Neural crest cell (in vitro differentiated cells): ENCODE results near the gene SRRM4. TPM values are rescaled to one million over a fixed set of nuclear protein-coding genes. Genes with fewer than 3 reads are reported as not detected.

ENCODE experiments used
- DNase-seq: peaks from one replicate; pipeline ENCODE4 v3.0.0; 2021; ENCODE audit warnings: low read depth, mixed read lengths, low spot score
- H3K27ac Mint-ChIP-seq: one replicate; pipeline ENCODE4 v1.8.0; 2021; ENCODE audit warnings: mild to moderate bottlenecking, mixed read lengths; ENCODE audit not compliant: unreplicated experiment
- H3K27me3 Mint-ChIP-seq: 2 replicates; pipeline ENCODE4 v1.8.0; 2021; ENCODE audit warnings: low read depth, mild to moderate bottlenecking, mixed read lengths
- H3K36me3 Mint-ChIP-seq: 2 replicates; pipeline ENCODE4 v1.8.0; 2021; ENCODE audit warnings: low read depth, mild to moderate bottlenecking, mixed read lengths
- H3K4me1 Mint-ChIP-seq: 2 replicates; pipeline ENCODE4 v1.8.0; 2021; ENCODE audit warnings: mixed read lengths
- H3K4me3 Mint-ChIP-seq: one replicate; pipeline ENCODE4 v1.8.0; 2021; ENCODE audit warnings: mild to moderate bottlenecking, mixed read lengths
- H3K9me3 Mint-ChIP-seq: 2 replicates; pipeline ENCODE4 v1.8.0; 2021; ENCODE audit warnings: mixed read lengths
- CTCF ChIP-seq: fragments of 200-600 bp; sonication (generic); conservative IDR thresholded peaks from 2 replicates; pipeline ENCODE4 v1.5.0; 2021; ENCODE audit warnings: antibody characterized with exemption, mild to moderate bottlenecking
- total RNA-seq: library from RNA; stranded (reverse); gene quantifications from 2 replicates; pipeline ENCODE4 v1.2.1, GENCODE V29; 2021

Gene SRRM4
- total RNA-seq, 1 donor from 2014 or later, result 10.8 TPM

- no peak overlapping the region for H3K27ac Mint-ChIP-seq
- peaks cover 13% of the 10 kb centered on the region for H3K9me3 Mint-ChIP-seq
- no peak for TF ChIP-seq CTCF
- H3K4me3 Mint-ChIP-seq, result no peak overlapping the region
- H3K27me3 Mint-ChIP-seq, result no peaks in the 10 kb centered on the region
- DNase-seq, result no peak
- H3K36me3 Mint-ChIP-seq, result peaks cover 11% of the 10 kb centered on the region
- no peaks in the 10 kb centered on the region for H3K4me1 Mint-ChIP-seq
Measured at GRCh38 chr12:119128527-119128926, 147.2 kb downstream of the SRRM4 start.

GRCh38 chr12:119129827-119130434 is 148.6 kb downstream of the SRRM4 start:
- H3K4me3 Mint-ChIP-seq, result no peak overlapping the region
- no peak for DNase-seq
- peaks cover 11% of the 10 kb centered on the region for H3K36me3 Mint-ChIP-seq
- H3K27me3 Mint-ChIP-seq, result no peaks in the 10 kb centered on the region
- H3K9me3 Mint-ChIP-seq, result peaks cover 16% of the 10 kb centered on the region
- H3K4me1 Mint-ChIP-seq, result no peaks in the 10 kb centered on the region
- TF ChIP-seq CTCF, result no peak
- H3K27ac Mint-ChIP-seq, result no peak overlapping the region

- no peak for DNase-seq
- no peaks in the 10 kb centered on the region for H3K27me3 Mint-ChIP-seq
- peaks cover 11% of the 10 kb centered on the region for H3K36me3 Mint-ChIP-seq
- H3K4me1 Mint-ChIP-seq, result no peaks in the 10 kb centered on the region
- no peak overlapping the region for H3K4me3 Mint-ChIP-seq
- no peak overlapping the region for H3K27ac Mint-ChIP-seq
- no peak for TF ChIP-seq CTCF
- H3K9me3 Mint-ChIP-seq, result peaks cover 16% of the 10 kb centered on the region
Measured at GRCh38 chr12:119130523-119130922, 149.2 kb downstream of the SRRM4 start.

- Mint-ChIP-seq H3K27me3 (no peaks in the 10 kb centered on the region), H3K36me3 (peaks cover 13% of the 10 kb centered on the region), H3K27ac (no peak overlapping the region), H3K4me1 (no peaks in the 10 kb centered on the region), H3K9me3 (peaks cover 14% of the 10 kb centered on the region), H3K4me3 (no peak overlapping the region)
- no peak for TF ChIP-seq CTCF
- no peak for DNase-seq
Measured at GRCh38 chr12:119134284-119135072, 153.1 kb downstream of the SRRM4 start.

GRCh38 chr12:119136811-119137410 is 155.6 kb downstream of the SRRM4 start:
- no peak for TF ChIP-seq CTCF
- no peak for DNase-seq
- Mint-ChIP-seq H3K4me1 (no peaks in the 10 kb centered on the region), H3K27me3 (no peaks in the 10 kb centered on the region), H3K4me3 (no peak overlapping the region), H3K9me3 (peaks cover 6% of the 10 kb centered on the region), H3K27ac (no peak overlapping the region), H3K36me3 (peaks cover 4% of the 10 kb centered on the region)
